22Rv1 (cell line): ENCODE results near the gene STK17B.

ENCODE experiments used
- H3K27ac ChIP-seq: fragments of 450-650 bp; 2 replicates; pipeline ENCODE4 v1.5.1; 2017
- ZFX ChIP-seq: fragments of 450-650 bp; IDR thresholded peaks from 2 replicates; pipeline ENCODE4 v1.6.1; 2017; ENCODE audit warnings: antibody characterized with exemption, borderline replicate concordance
- TF ChIP-seq, protein P1 (sequence below): fragments of 450-650 bp; IDR thresholded peaks from 2 replicates; pipeline ENCODE4 v1.5.1; 2017; ENCODE audit warnings: mild to moderate bottlenecking

STK17B gene

DNA sequence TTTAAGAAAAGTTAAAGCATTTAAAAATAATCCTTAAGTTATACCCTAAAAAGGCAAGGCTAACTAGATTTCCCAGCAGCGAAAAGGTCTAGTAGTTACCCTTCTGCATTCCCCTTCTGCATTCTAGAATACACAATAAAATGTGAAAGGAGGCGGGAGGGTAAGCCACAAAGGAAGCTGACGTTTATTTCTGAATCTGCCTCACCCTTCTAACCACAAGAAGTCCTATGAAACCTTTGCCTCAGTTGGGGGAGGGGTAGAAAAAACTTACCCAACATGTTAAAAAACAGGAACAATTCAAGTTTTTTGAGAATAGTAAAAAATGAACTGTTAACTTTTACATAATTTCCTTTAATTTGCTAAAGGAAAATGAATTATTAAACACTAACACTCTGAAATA, 11.3 kb downstream of the STK17B start:
- TF ChIP-seq ZFX, result no peak
- TF ChIP-seq, protein P1, sequence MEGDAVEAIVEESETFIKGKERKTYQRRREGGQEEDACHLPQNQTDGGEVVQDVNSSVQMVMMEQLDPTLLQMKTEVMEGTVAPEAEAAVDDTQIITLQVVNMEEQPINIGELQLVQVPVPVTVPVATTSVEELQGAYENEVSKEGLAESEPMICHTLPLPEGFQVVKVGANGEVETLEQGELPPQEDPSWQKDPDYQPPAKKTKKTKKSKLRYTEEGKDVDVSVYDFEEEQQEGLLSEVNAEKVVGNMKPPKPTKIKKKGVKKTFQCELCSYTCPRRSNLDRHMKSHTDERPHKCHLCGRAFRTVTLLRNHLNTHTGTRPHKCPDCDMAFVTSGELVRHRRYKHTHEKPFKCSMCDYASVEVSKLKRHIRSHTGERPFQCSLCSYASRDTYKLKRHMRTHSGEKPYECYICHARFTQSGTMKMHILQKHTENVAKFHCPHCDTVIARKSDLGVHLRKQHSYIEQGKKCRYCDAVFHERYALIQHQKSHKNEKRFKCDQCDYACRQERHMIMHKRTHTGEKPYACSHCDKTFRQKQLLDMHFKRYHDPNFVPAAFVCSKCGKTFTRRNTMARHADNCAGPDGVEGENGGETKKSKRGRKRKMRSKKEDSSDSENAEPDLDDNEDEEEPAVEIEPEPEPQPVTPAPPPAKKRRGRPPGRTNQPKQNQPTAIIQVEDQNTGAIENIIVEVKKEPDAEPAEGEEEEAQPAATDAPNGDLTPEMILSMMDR, result no peak
- H3K27ac ChIP-seq, result no peak overlapping the region

DNA sequence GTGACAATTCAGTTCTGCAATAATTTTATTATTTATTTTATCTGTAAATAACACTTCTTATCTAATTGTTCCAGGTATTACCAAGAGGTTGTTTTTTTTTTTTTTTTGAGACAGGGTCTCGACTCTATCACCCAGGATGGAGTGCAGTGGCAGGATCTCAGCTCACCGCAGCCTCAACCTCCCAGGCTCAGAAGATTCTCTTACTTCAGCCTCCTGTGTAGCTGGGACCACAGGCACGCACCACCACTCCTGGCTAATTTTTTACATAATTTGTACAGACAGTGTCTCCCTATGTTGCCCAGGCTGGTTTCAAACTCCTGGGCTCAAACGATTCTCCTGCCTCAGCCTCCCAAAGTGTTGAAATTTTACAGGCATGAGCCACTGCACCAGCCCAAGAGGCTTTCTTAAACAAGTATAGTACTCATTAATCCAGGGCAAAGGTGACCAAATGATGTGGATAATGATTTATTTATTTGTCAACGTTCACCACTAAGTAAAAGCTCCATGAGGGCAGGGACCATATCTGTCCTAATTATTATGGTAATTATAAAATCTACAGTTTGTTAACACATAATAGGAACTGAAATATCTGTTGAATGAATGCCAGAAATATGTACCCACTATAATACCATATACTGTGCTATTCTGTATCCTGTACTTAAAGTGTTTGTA, 12.0 kb downstream of the STK17B start:
- no peak overlapping the region for H3K27ac ChIP-seq
- no peak for TF ChIP-seq ZFX
- TF ChIP-seq, protein P1, result no peak

DNA sequence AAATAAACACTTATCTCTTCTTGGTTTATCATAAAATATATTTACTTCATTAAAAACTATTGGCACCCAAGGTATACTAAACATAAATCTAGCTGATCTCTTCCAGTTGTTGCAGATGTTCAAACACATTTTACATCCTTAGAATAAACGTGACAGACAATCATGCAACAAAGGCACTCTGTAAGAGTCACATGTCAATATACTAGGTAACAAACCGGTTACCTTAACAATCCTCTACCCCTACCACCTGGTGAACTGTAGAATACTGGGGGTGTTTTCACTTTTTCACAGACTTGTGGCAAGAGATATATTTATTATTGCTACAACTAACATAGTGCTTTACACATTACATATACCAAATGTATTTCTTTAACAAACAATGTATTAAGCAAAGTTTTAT, 15.8 kb downstream of the STK17B start:
- TF ChIP-seq, protein P1, result no peak
- TF ChIP-seq ZFX, result no peak
- H3K27ac ChIP-seq, result no peak overlapping the region

DNA sequence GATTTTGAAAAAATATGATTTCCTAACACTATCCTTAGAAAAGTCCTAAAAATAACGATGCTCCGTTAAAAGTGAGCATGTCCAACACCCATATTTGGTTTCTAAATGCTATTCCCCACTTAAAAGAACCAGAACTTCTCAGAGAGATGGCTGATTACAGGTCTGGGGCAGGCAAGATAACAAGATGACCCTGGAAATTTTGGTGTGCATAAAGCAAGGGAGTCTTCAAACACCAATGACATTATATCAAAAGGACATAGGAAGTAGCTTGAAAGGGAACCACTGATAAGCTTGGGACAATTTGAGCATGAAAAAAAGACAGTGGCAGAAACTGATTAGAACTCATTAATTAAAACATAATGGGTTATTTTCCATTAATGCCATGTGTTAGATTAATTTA, 17.9 kb downstream of the STK17B start:
- TF ChIP-seq ZFX, result no peak
- TF ChIP-seq, protein P1, result no peak
- H3K27ac ChIP-seq, result no peak overlapping the region

DNA sequence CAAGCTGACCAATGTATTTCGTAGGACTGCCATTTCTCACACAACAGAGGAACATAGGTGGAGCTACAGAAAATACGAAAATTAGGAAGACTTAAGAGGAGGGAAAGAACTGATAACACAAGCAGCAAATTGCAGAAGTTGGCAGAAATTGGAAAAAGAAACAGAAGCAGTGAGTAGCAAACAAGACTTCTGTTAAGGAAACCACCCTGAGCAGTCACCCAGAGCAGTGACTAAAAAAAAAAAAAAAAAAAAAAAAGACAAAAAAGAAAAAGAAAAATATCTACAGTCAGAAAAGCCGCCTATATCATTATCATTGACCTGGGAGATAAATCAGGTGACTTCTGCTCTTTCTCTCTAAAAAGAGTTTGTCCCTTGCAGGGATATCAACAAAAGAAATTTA, 21.4 kb downstream of the STK17B start:
- no peak for TF ChIP-seq ZFX
- TF ChIP-seq, protein P1, result no peak
- H3K27ac ChIP-seq, result no peak overlapping the region

DNA sequence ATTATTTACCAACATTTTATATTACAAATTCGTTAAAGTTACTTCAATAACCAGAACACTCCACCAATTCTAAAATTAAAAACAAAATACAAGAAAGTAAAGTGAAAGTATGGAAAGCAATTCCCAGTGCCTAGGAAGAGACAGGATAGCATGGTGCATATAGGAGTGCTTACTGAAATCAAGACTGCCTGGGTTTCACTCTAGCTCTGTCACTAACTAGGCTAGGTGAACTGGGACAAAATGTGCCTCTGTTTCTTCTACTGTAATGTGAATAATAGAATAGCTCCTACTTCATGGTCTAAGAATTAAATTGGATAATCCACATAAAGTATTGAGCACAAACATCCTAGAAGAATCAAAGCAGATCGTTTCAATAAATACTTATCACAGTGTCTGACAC, 22.6 kb downstream of the STK17B start:
- H3K27ac ChIP-seq, result no peak overlapping the region
- TF ChIP-seq, protein P1, result no peak
- no peak for TF ChIP-seq ZFX

DNA sequence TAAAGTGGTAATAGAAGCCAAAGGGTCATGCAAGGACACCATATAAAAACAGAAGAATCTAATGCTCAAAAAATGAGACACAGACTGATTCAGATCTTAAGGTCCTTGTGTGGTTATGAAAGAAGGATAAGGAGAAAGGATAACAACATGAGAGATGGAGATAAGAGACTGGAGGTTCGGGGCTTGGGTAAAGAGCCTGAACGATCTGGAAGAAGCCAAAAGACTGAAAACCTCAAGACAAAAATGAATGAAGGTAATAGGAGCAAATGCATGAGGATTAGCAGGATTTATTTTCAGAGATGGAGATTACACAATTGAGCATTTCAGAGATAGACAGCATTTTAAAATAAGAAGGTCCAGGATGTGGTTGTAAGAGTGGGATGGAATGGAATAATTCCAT, 26.1 kb downstream of the STK17B start:
- H3K27ac ChIP-seq, result no peak overlapping the region
- TF ChIP-seq, protein P1, result no peak
- no peak for TF ChIP-seq ZFX
